HG02970 (cell line): ENCODE results near the gene TESMIN.

Experiments used
- ATAC-seq: cut with Tn5 transposase; IDR thresholded peaks from one replicate; pipeline ENCODE4 v1.9.1; 2021; ENCODE audit warnings: mild to moderate bottlenecking, moderate library complexity, moderate number of reproducible peaks; ENCODE audit not compliant: unreplicated experiment, low FRiP score

Gene TESMIN

GRCh38 chr11:68664906-68665305 is 86.4 kb downstream of the TESMIN start:
- ATAC-seq = no peak

GRCh38 chr11:68664141-68664540 is 87.2 kb downstream of the TESMIN start:
- ATAC-seq = no peak

- no peak for ATAC-seq
These were observed 87.8 kb downstream of the TESMIN start for GRCh38 chr11:68663482-68664010.

- no peak for ATAC-seq
These were observed 89.4 kb downstream of the TESMIN start for GRCh38 chr11:68661697-68662603.

- no peak for ATAC-seq
These were observed 90.3 kb downstream of the TESMIN start for GRCh38 chr11:68661014-68661413.

- no peak for ATAC-seq
These were observed 91.1 kb downstream of the TESMIN start for GRCh38 chr11:68660066-68660810.

- ATAC-seq = no peak
These were observed 92.0 kb downstream of the TESMIN start for GRCh38 chr11:68659158-68659921.

- ATAC-seq = no peak
These were observed 92.7 kb downstream of the TESMIN start for GRCh38 chr11:68658661-68659060.

GRCh38 chr11:68658097-68658496 is 93.2 kb downstream of the TESMIN start:
- ATAC-seq = no peak
